Breast epithelium (tissue), 4 donors: ENCODE results near the gene IL1RAPL2. TPM values are rescaled to one million over a fixed set of nuclear protein-coding genes. Genes with fewer than 3 reads are reported as not detected.

ENCODE experiments used
- DNase-seq, 2 donors: peaks; one replicate each; pipeline ENCODE4 v3.0.0-alpha.2; 2019; ENCODE audit warnings: low spot score in 2 of 2
- H3K27ac ChIP-seq, 2 donors: fragments of 200-600 bp; sonication (generic) in 1 of 2; one replicate each; pipeline ENCODE4 v1.5.1; 2016 to 2019; ENCODE audit warnings: mild to moderate bottlenecking in 1 of 2
- H3K27me3 ChIP-seq, 2 donors: fragments of 200-600 bp; sonication (generic) in 1 of 2; one replicate each; pipeline versions ENCODE4 v1.5.1 to v1.6.0; 2017 to 2019; ENCODE audit warnings: control low read depth in 1 of 2, mild to moderate bottlenecking in 1 of 2
- H3K36me3 ChIP-seq: fragments of 200-600 bp; one replicate; pipeline ENCODE4 v1.5.1; 2019
- H3K4me1 ChIP-seq, 2 donors: fragments of 200-600 bp; sonication (generic); one replicate each; pipeline ENCODE4 v1.5.1; 2016 to 2019; ENCODE audit warnings: control low read depth in 1 of 2
- H3K4me3 ChIP-seq, 3 donors: fragments of 200-600 bp; sonication (generic); 1 replicate in 2 of 3; 2 replicates in 1 of 3; pipeline ENCODE4 v1.5.1; 2016 to 2019; ENCODE audit warnings: mild to moderate bottlenecking in 3 of 3, moderate library complexity in 2 of 3
- H3K9me3 ChIP-seq, 2 donors: fragments of 200-600 bp; sonication (generic) in 1 of 2; one replicate each; pipeline ENCODE4 v1.5.1; 2016 to 2019; ENCODE audit warnings: control low read depth in 1 of 2
- CTCF ChIP-seq, 3 donors: fragments of 450-650 bp; IDR thresholded peaks; one replicate each; pipeline ENCODE4 v1.5.1; 2016 to 2017; ENCODE audit warnings: antibody characterized with exemption in 3 of 3, mild to moderate bottlenecking in 3 of 3, moderate library complexity in 3 of 3
- POLR2A ChIP-seq: fragments of 450-650 bp; IDR thresholded peaks from one replicate; pipeline ENCODE4 v1.6.1; 2016; ENCODE audit warnings: antibody characterized with exemption, mild to moderate bottlenecking, moderate library complexity
- POLR2AphosphoS5 ChIP-seq, 3 donors: sonication (generic); formaldehyde crosslinking; IDR thresholded peaks; one replicate each; pipeline ENCODE4 v1.6.1; 2017; ENCODE audit warnings: antibody characterized with exemption in 3 of 3
- intact Hi-C: fragments of 100-400 bp; cut with DNase I; formaldehyde crosslinking; loops from one replicate; pipeline ENCODE4 v1.15.1; 2023; ENCODE audit warnings: low total_unique reads
- total RNA-seq, 3 donors: library from RNA; depleted of rRNA; stranded (reverse); fragments of >200 nt; gene quantifications; one replicate each; pipeline ENCODE4 v1.1.0, GENCODE V29; 2016

IL1RAPL2 gene
- total RNA-seq, 3 donors from 2014 or later: 0.44 to 0.66 TPM; not detected in 1

- intact Hi-C loops: no loop called here
- Histone ChIP-seq H3K36me3 (no peaks in the 10 kb centered on the region), H3K9me3 (no peaks in the 10 kb centered on the region), H3K27me3 (peaks cover 0 to 13% of the 10 kb centered on the region in 2 donors), H3K27ac (no peak overlapping the region), H3K4me3 (no peak overlapping the region), H3K4me1 (no peaks in the 10 kb centered on the region)
- no peak for TF ChIP-seq POLR2AphosphoS5 (IDR thresholded peaks at IDR 0.05)
- no peak for TF ChIP-seq CTCF (IDR thresholded peaks at IDR 0.05)
- no peak for TF ChIP-seq POLR2A
- DNase-seq: no peak
These were observed 93.2 kb downstream of the IL1RAPL2 start for GRCh38 chrX:104659005-104659744.

- Histone ChIP-seq H3K4me1 (no peaks in the 10 kb centered on the region), H3K27ac (no peak overlapping the region), H3K36me3 (no peaks in the 10 kb centered on the region), H3K9me3 (no peaks in the 10 kb centered on the region), H3K4me3 (no peak overlapping the region), H3K27me3 (peaks cover 0 to 17% of the 10 kb centered on the region in 2 donors)
- no peak for DNase-seq
- intact Hi-C loops: no loop called here
- no peak for TF ChIP-seq POLR2AphosphoS5 (IDR thresholded peaks at IDR 0.05)
- TF ChIP-seq CTCF (IDR thresholded peaks at IDR 0.05): no peak
- no peak for TF ChIP-seq POLR2A
These were observed 94.1 kb downstream of the IL1RAPL2 start for GRCh38 chrX:104660092-104660491.

- Histone ChIP-seq H3K4me3 (no peak overlapping the region), H3K9me3 (no peaks in the 10 kb centered on the region), H3K36me3 (no peaks in the 10 kb centered on the region), H3K4me1 (no peaks in the 10 kb centered on the region), H3K27ac (no peak overlapping the region), H3K27me3 (peaks cover 0 to 25% of the 10 kb centered on the region in 2 donors)
- no peak for TF ChIP-seq POLR2AphosphoS5 (IDR thresholded peaks at IDR 0.05)
- no peak for TF ChIP-seq POLR2A
- no peak for TF ChIP-seq CTCF (IDR thresholded peaks at IDR 0.05)
- no peak for DNase-seq
- intact Hi-C loops: no loop called here
These were observed 96.7 kb downstream of the IL1RAPL2 start for GRCh38 chrX:104662694-104663093.

- H3K27ac ChIP-seq: no peak overlapping the region
- H3K9me3 ChIP-seq: no peaks in the 10 kb centered on the region
- no peak for DNase-seq
- intact Hi-C loops: no loop called here
- TF ChIP-seq CTCF (IDR thresholded peaks at IDR 0.05): no peak
- TF ChIP-seq POLR2A: no peak
- no peak for TF ChIP-seq POLR2AphosphoS5 (IDR thresholded peaks at IDR 0.05)
- no peaks in the 10 kb centered on the region for H3K36me3 ChIP-seq
- no peaks in the 10 kb centered on the region for H3K4me1 ChIP-seq
- H3K4me3 ChIP-seq: no peak overlapping the region
- H3K27me3 ChIP-seq: peaks cover 0 to 33% of the 10 kb centered on the region in 2 donors
These were observed 99.7 kb downstream of the IL1RAPL2 start for GRCh38 chrX:104665691-104666090.

GRCh38 chrX:104668550-104668949 is 102.6 kb downstream of the IL1RAPL2 start:
- intact Hi-C loops: no loop called here
- no peaks in the 10 kb centered on the region for H3K36me3 ChIP-seq
- no peak for DNase-seq
- H3K27ac ChIP-seq: no peak overlapping the region
- H3K4me3 ChIP-seq: no peak overlapping the region
- H3K27me3 ChIP-seq: peaks cover 0 to 29% of the 10 kb centered on the region in 2 donors
- no peak for TF ChIP-seq CTCF (IDR thresholded peaks at IDR 0.05)
- no peak for TF ChIP-seq POLR2AphosphoS5 (IDR thresholded peaks at IDR 0.05)
- TF ChIP-seq POLR2A: no peak
- no peaks in the 10 kb centered on the region for H3K4me1 ChIP-seq
- H3K9me3 ChIP-seq: no peaks in the 10 kb centered on the region
